SW480 (cell line): Measurements from ENCODE around the gene DNAJC17.

Experiments
- DNase-seq: peaks from one replicate; pipeline ENCODE4 v3.0.0-alpha.2; 2016; ENCODE audit warnings: low spot score

DNAJC17 gene

GRCh38 chr15:40807028-40807887 is at the start of gene DNAJC17, which contains the start of gene ZFYVE19:
Gene DNAJC17, minus strand, starts transcription at chr15:40807473. Its CDS starts 27 bp downstream, at chr15:40807446.
Gene ZFYVE19, plus strand, starts transcription at chr15:40807089. Its CDS starts 501 bp downstream, at chr15:40807590.
- peak; percentile 95 for DNase-seq

GRCh38 chr15:40856746-40857145 is 49.5 kb upstream of the DNAJC17 start:
- no peak for DNase-seq

GRCh38 chr15:40855706-40856234 is 48.5 kb upstream of the DNAJC17 start:
- no peak for DNase-seq

GRCh38 chr15:40854161-40854560 is 46.9 kb upstream of the DNAJC17 start:
- DNase-seq, result no peak

- no peak for DNase-seq
Measured at GRCh38 chr15:40853241-40853890, 46.1 kb upstream of the DNAJC17 start.

GRCh38 chr15:40852529-40852928 is 45.3 kb upstream of the DNAJC17 start:
- DNase-seq, result no peak

GRCh38 chr15:40850576-40851112 is 43.4 kb upstream of the DNAJC17 start:
- no peak for DNase-seq

- DNase-seq, result peak; percentile 74
Measured at GRCh38 chr15:40847223-40847961, 40.1 kb upstream of the DNAJC17 start.

- peak; percentile 10 for DNase-seq
Measured at GRCh38 chr15:40846841-40847222, 39.6 kb upstream of the DNAJC17 start.

- DNase-seq, result peak; percentile 94
Measured at GRCh38 chr15:40845511-40846284, 38.4 kb upstream of the DNAJC17 start.

- DNase-seq, result no peak
Measured at GRCh38 chr15:40845036-40845435, 37.8 kb upstream of the DNAJC17 start.

- no peak for DNase-seq
Measured at GRCh38 chr15:40844696-40845030, 37.4 kb upstream of the DNAJC17 start.

- peak; percentile 67 for DNase-seq
Measured at GRCh38 chr15:40843885-40844695, 36.8 kb upstream of the DNAJC17 start, which contains the start of gene SPINT1. Gene SPINT1, plus strand, starts transcription at chr15:40844048. Its CDS starts 507 bp downstream, at chr15:40844555.

GRCh38 chr15:40843261-40843884 is 36.1 kb upstream of the DNAJC17 start:
- DNase-seq, result no peak

- no peak for DNase-seq
Measured at GRCh38 chr15:40841741-40842140, 34.5 kb upstream of the DNAJC17 start.

- DNase-seq, result no peak
Measured at GRCh38 chr15:40838756-40839155, 31.5 kb upstream of the DNAJC17 start.

GRCh38 chr15:40836020-40836419 is 28.7 kb upstream of the DNAJC17 start:
- DNase-seq, result no peak

GRCh38 chr15:40832903-40833302 is 25.6 kb upstream of the DNAJC17 start:
- DNase-seq, result no peak

GRCh38 chr15:40831861-40832260 is 24.6 kb upstream of the DNAJC17 start:
- DNase-seq, result no peak

- no peak for DNase-seq
Measured at GRCh38 chr15:40830884-40831283, 23.6 kb upstream of the DNAJC17 start.
